ENCODE data around the gene HSD17B3.
"Not testable (repeated sequence)": the region's sequence is repeated elsewhere in the genome, so short reads cannot be mapped to it uniquely, and the experiment has no call there.

HSD17B3 gene

DNA sequence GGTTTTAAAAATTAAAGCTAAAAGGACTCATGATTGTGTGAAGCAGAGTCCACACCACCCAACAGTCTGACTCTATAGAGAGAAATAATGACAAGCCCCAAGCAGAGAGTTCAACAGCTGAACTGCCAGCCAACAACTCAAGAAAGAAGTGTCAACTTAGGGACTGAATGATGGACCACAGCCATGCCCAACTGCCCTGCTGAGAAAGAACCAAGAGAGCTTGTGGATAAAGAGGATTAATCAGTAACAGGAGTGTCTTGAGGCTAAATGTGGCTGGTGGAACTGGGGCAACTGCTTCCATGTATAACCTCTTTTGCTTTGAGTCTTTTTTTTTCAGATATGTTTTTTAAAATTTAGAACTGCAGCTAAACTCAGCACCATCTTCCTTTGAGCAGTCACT is 109.3 kb downstream of the HSD17B3 start:
- no peak for FAIRE-seq

DNA sequence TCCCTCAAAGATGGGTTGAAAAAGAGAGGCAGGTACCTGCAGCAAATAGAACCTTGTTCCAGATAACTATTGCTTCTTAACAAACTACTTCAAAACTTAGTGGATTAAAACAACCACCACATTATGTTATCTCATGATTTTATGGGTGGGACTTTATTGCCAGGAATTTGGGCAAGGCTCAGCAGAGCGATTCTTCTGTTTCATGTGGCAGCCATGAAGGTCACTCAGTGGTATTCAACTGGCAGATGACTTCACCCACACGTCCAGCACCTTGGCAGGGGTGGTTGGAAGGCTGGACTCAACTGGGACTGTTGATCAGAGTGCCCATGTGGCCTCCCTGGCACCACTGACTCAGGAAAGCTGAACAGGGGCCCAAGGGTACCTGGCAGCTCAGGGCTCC is 112.0 kb downstream of the HSD17B3 start:
- FAIRE-seq = no peak

GRCh38 chr9:96189581-96189980 is 112.4 kb downstream of the HSD17B3 start:
- FAIRE-seq = not testable (repeated sequence)

DNA sequence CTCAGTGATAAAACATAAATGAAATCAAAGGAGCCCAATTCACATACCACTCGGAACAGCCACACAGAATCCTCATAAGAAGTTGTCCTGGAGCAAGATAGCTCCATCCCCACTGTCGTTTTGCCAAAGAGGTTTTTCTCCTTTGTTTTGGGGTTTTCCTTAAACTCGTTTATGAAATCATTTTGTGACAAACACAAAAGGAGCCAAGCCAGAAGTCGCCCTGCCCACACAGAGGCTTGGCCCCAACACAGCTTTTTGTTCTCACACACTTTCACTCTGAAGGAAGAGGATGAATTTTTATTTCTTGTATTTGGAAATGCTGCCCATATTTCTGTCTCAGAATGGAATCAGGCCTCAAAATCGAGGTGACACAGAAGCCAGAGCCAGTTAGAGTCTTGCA is 113.4 kb downstream of the HSD17B3 start:
- no peak for FAIRE-seq

DNA sequence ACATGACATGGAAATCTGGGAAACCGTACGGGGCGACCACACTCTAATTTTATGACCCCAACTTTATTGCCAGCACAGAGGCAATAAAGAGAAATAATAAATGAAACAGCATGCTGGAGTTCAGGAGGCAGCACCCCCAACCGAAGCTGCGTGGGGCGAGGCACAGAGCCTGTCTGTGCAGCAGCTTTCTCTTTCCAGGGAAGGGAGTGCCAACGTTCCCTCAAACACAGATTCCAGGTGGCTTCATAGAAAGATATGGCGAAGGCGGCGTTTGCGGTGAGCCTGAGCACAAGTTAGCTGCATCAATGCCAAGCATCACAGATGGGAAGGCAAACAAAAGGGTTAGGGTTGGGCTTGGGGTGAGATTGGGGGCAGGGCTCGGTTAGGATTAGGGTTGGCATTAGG is 114.8 kb downstream of the HSD17B3 start:
- FAIRE-seq = no peak

DNA sequence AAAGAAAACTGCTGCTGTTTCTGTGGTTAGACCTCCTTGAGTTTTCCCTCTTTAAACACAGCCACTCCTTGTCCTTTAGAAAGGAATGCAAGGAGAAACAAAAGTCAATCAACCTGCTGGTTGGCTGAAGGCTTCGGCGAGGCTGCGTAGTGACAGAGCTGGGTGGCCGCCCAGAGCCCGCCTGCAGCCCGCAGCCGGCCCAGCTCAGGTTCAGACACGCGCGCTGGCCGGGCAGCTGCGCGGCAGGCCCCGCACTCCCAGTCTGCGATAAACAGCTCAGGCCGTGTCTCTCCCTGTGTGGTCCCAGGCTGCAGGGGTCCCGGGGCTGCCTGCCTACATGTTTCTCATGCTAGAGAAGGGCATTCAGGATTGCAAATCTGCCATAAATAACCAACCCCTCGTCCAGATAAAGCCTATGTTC is 115.4 kb downstream of the HSD17B3 start:
- FAIRE-seq = no peak

- FAIRE-seq = no peak
Observed at GRCh38 chr9:96185518-96186156, 116.3 kb downstream of the HSD17B3 start.
